ENCODE results near the gene ENOPH1. TPM values are rescaled to one million over a fixed set of nuclear protein-coding genes. Genes with fewer than 3 reads are reported as not detected.

ENOPH1 gene
- total RNA-seq, 1 experiment from 2014 or later = 78.3 TPM

- TF ChIP-seq CBFB (CRISPR knock-in tag; IDR thresholded peaks at IDR 0.05; ENCODE audit: low read depth) (no peak), ZNF423 (CRISPR knock-in tag; IDR thresholded peaks at IDR 0.05) (no peak), ETV6 (CRISPR knock-in tag; IDR thresholded peaks at IDR 0.05) (peak; percentile 56; the same call in 1 of the 2 replicates), GABPB1 (CRISPR knock-in tag; IDR thresholded peaks at IDR 0.05) (no peak), AR (CRISPR knock-in tag; IDR thresholded peaks at IDR 0.05) (no peak), SP1 (CRISPR knock-in tag; conservative IDR thresholded peaks at IDR 0.05) (peak; percentile 61; the same call in 1 of the 2 replicates), ZNF281 (CRISPR knock-in tag; IDR thresholded peaks at IDR 0.05) (peak; percentile 79), JAZF1 (CRISPR knock-in tag; IDR thresholded peaks at IDR 0.05) (no peak), ZNF671 (CRISPR knock-in tag; IDR thresholded peaks at IDR 0.05) (no peak), SMAD4 (CRISPR knock-in tag; IDR thresholded peaks at IDR 0.05) (no peak), IRF2 (CRISPR knock-in tag; IDR thresholded peaks at IDR 0.05; ENCODE audit: borderline replicate concordance, low read depth) (no peak), HMGA2 (CRISPR knock-in tag; IDR thresholded peaks at IDR 0.05) (no peak), RORB (CRISPR knock-in tag; IDR thresholded peaks at IDR 0.05) (no peak), CDX4 (CRISPR knock-in tag; IDR thresholded peaks at IDR 0.05; ENCODE audit: borderline replicate concordance) (no peak), TCF7 (CRISPR knock-in tag; IDR thresholded peaks at IDR 0.05; ENCODE audit: low read depth) (no peak), SMAD3 (CRISPR knock-in tag; IDR thresholded peaks at IDR 0.05; ENCODE audit: borderline replicate concordance) (no peak; the same call in 1 of the 2 replicates)
- TF ChIP-seq, protein P1, sequence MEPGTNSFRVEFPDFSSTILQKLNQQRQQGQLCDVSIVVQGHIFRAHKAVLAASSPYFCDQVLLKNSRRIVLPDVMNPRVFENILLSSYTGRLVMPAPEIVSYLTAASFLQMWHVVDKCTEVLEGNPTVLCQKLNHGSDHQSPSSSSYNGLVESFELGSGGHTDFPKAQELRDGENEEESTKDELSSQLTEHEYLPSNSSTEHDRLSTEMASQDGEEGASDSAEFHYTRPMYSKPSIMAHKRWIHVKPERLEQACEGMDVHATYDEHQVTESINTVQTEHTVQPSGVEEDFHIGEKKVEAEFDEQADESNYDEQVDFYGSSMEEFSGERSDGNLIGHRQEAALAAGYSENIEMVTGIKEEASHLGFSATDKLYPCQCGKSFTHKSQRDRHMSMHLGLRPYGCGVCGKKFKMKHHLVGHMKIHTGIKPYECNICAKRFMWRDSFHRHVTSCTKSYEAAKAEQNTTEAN (CRISPR knock-in tag; IDR thresholded peaks at IDR 0.05) = no peak; the same call in 1 of the 2 replicates
- TF ChIP-seq, protein P2, sequence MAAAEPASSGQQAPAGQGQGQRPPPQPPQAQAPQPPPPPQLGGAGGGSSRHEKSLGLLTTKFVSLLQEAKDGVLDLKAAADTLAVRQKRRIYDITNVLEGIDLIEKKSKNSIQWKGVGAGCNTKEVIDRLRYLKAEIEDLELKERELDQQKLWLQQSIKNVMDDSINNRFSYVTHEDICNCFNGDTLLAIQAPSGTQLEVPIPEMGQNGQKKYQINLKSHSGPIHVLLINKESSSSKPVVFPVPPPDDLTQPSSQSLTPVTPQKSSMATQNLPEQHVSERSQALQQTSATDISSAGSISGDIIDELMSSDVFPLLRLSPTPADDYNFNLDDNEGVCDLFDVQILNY (CRISPR knock-in tag; IDR thresholded peaks at IDR 0.05) = peak; percentile 51; the same call in 1 of the 2 replicates
- TF ChIP-seq, protein P3, sequence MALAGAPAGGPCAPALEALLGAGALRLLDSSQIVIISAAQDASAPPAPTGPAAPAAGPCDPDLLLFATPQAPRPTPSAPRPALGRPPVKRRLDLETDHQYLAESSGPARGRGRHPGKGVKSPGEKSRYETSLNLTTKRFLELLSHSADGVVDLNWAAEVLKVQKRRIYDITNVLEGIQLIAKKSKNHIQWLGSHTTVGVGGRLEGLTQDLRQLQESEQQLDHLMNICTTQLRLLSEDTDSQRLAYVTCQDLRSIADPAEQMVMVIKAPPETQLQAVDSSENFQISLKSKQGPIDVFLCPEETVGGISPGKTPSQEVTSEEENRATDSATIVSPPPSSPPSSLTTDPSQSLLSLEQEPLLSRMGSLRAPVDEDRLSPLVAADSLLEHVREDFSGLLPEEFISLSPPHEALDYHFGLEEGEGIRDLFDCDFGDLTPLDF (CRISPR knock-in tag; IDR thresholded peaks at IDR 0.05) = peak; percentile 52; the same call in 1 of the 2 replicates
- TF ChIP-seq, protein P4, sequence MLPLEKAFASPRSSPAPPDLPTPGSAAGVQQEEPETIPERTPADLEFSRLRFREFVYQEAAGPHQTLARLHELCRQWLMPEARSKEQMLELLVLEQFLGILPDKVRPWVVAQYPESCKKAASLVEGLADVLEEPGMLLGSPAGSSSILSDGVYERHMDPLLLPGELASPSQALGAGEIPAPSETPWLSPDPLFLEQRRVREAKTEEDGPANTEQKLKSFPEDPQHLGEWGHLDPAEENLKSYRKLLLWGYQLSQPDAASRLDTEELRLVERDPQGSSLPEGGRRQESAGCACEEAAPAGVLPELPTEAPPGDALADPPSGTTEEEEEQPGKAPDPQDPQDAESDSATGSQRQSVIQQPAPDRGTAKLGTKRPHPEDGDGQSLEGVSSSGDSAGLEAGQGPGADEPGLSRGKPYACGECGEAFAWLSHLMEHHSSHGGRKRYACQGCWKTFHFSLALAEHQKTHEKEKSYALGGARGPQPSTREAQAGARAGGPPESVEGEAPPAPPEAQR (CRISPR knock-in tag; IDR thresholded peaks at IDR 0.05) = no peak
- TF ChIP-seq, protein P5, sequence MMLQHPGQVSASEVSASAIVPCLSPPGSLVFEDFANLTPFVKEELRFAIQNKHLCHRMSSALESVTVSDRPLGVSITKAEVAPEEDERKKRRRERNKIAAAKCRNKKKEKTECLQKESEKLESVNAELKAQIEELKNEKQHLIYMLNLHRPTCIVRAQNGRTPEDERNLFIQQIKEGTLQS (CRISPR knock-in tag; conservative IDR thresholded peaks at IDR 0.05) = no peak
- TF ChIP-seq, protein P6, sequence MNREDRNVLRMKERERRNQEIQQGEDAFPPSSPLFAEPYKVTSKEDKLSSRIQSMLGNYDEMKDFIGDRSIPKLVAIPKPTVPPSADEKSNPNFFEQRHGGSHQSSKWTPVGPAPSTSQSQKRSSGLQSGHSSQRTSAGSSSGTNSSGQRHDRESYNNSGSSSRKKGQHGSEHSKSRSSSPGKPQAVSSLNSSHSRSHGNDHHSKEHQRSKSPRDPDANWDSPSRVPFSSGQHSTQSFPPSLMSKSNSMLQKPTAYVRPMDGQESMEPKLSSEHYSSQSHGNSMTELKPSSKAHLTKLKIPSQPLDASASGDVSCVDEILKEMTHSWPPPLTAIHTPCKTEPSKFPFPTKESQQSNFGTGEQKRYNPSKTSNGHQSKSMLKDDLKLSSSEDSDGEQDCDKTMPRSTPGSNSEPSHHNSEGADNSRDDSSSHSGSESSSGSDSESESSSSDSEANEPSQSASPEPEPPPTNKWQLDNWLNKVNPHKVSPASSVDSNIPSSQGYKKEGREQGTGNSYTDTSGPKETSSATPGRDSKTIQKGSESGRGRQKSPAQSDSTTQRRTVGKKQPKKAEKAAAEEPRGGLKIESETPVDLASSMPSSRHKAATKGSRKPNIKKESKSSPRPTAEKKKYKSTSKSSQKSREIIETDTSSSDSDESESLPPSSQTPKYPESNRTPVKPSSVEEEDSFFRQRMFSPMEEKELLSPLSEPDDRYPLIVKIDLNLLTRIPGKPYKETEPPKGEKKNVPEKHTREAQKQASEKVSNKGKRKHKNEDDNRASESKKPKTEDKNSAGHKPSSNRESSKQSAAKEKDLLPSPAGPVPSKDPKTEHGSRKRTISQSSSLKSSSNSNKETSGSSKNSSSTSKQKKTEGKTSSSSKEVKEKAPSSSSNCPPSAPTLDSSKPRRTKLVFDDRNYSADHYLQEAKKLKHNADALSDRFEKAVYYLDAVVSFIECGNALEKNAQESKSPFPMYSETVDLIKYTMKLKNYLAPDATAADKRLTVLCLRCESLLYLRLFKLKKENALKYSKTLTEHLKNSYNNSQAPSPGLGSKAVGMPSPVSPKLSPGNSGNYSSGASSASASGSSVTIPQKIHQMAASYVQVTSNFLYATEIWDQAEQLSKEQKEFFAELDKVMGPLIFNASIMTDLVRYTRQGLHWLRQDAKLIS (CRISPR knock-in tag; IDR thresholded peaks at IDR 0.05; ENCODE audit: borderline replicate concordance) = peak; percentile 30; the same call in 1 of the 2 replicates
These were observed 1.2 kb upstream of the ENOPH1 start (continued) for GRCh38 chr4:82428969-82429727.

All from WTC11 (cell line).